ENCODE data around the gene CIPC. TPM values are rescaled to one million over a fixed set of nuclear protein-coding genes. Genes with fewer than 3 reads are reported as not detected.

CIPC gene
- total RNA-seq, 1 experiment from 2014 or later: 20.6 TPM

DNA sequence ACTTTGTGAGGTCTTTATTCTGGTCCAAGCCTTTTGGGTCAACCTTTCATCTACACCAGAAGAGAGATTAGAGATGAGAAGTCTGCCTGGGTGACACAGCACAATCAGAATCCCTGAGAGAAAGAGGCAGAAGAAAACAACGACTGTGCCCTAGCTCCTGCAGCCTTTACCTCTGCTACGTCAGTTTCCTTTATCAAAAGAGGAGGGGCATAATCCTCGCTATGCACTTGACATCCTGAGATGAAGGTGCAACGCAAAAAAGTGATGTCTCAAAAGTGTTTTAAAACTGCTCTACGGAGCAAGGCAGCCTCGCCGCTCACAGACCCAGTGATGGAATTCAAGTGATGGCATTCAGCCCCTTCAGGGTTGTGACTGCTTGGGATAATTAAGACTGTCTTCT is 21.8 kb downstream of the CIPC start:
- DNase-seq (ENCODE audit: low read depth, low spot score): no peak
- no peak for TF ChIP-seq RAD21 (IDR thresholded peaks at IDR 0.05; ENCODE audit: low read depth)
- no peak for TF ChIP-seq CBX3 (IDR thresholded peaks at IDR 0.05; ENCODE audit: low read depth)
- TF ChIP-seq REST (IDR thresholded peaks at IDR 0.05; ENCODE audit: low read depth): no peak
- no peak for TF ChIP-seq ATF3 (IDR thresholded peaks at IDR 0.05)
- TF ChIP-seq JUND (IDR thresholded peaks at IDR 0.05): no peak
- no peak for TF ChIP-seq YY1 (IDR thresholded peaks at IDR 0.05; ENCODE audit: extremely low read depth, insufficient replicate concordance, low read depth, low read length)
- TF ChIP-seq ZFX (IDR thresholded peaks at IDR 0.05): no peak
- TF ChIP-seq SP1 (IDR thresholded peaks at IDR 0.05; ENCODE audit: low read depth): no peak
- no peak for TF ChIP-seq POLR2A (IDR thresholded peaks at IDR 0.05; ENCODE audit: borderline replicate concordance, extremely low read depth, insufficient read depth, insufficient read length)
- TF ChIP-seq ZBTB33 (IDR thresholded peaks at IDR 0.05; ENCODE audit: extremely low read depth, insufficient replicate concordance, low read length): no peak
- no peak for TF ChIP-seq MAX (IDR thresholded peaks at IDR 0.05)
- no peak for TF ChIP-seq TCF7L2 (IDR thresholded peaks at IDR 0.05; ENCODE audit: borderline replicate concordance, extremely low read depth, insufficient read depth, insufficient read length)
- peaks cover 0 to 5% of the 10 kb centered on the region in 2 experiments; a peak in 1 of 4 replicates for H3K36me3 ChIP-seq (ENCODE audit: control insufficient read depth in 1 of 2, insufficient read depth in 2 of 2, low read length in 2 of 2)
- H3K27ac ChIP-seq (ENCODE audit: low read depth, low read length): no peak overlapping the region
- H2AFZ ChIP-seq (ENCODE audit: low read depth, low read length, poor library complexity, severe bottlenecking): no peak overlapping the region
- intact Hi-C loops (cut with micrococcal nuclease): no loop called here
- H3K27me3 ChIP-seq (ENCODE audit: insufficient read depth, low read length): no peaks in the 10 kb centered on the region
- no peaks in the 10 kb centered on the region for H3K9me3 ChIP-seq (ENCODE audit: control insufficient read depth in 1 of 2, insufficient read depth in 1 of 2, low read depth in 1 of 2, low read length in 2 of 2)
- H3K9ac ChIP-seq (ENCODE audit: low read length): no peak overlapping the region
- H4K20me1 ChIP-seq (ENCODE audit: insufficient read depth): no peaks in the 10 kb centered on the region
- RAD21 ChIA-PET (ENCODE audit: low non-redundant PET in 1 of 2, low total read pairs in 2 of 2, uncharacterized antibody in 2 of 2, unreplicated experiment in 2 of 2): no interaction called here
- POLR2A ChIA-PET: no interaction called here
- no peak for ATAC-seq
- peaks cover 22 to 28% of the 10 kb centered on the region in 2 experiments for H3K4me1 ChIP-seq (ENCODE audit: control insufficient read depth in 1 of 2, insufficient read depth in 2 of 2, low read length in 2 of 2)
- no peak overlapping the region for H3K4me2 ChIP-seq (ENCODE audit: low read length)
- no peaks in the 10 kb centered on the region for H3K79me2 ChIP-seq (ENCODE audit: insufficient read depth, low read length)
- CTCF ChIA-PET: no interaction called here
- BruUV-seq (replicated peaks): no TSS peak
- no peaks in the 10 kb centered on the region for H3K9me2 ChIP-seq (ENCODE audit: insufficient read depth)
- H3K4me3 ChIP-seq (replicated peaks in 1 of 2; ENCODE audit: low read depth in 1 of 2, low read length in 2 of 2): no peak overlapping the region
